Trophoblast cell (in vitro differentiated cells and primary cell): ENCODE results near the gene NRDE2.

Experiments used
- DNase-seq, 2 donors: peaks; one replicate each; pipeline ENCODE4 v3.0.0-alpha.2; 2016
- H2AFZ ChIP-seq: 2 replicates; pipeline ENCODE4 v1.6.1; 2013; ENCODE audit warnings: low read length, moderate library complexity, mild to moderate bottlenecking; ENCODE audit not compliant: insufficient read depth, poor library complexity
- H2AK5ac ChIP-seq: 2 replicates; pipeline ENCODE4 v1.6.1; 2013; ENCODE audit warnings: mild to moderate bottlenecking, low read length
- H2BK120ac ChIP-seq: 2 replicates; pipeline ENCODE4 v1.6.1; 2013; ENCODE audit warnings: low read length, mild to moderate bottlenecking, moderate library complexity; ENCODE audit not compliant: insufficient read depth, poor library complexity
- H2BK12ac ChIP-seq: 2 replicates; pipeline ENCODE4 v1.6.1; 2013; ENCODE audit warnings: mild to moderate bottlenecking, low read length, moderate library complexity
- H2BK5ac ChIP-seq: 2 replicates; pipeline ENCODE4 v1.6.1; 2013; ENCODE audit warnings: low read length, low read depth, moderate library complexity, mild to moderate bottlenecking; ENCODE audit not compliant: poor library complexity
- H3K14ac ChIP-seq: 2 replicates; pipeline ENCODE4 v1.6.1; 2013; ENCODE audit warnings: mild to moderate bottlenecking, low read length
- H3K18ac ChIP-seq: 2 replicates; pipeline ENCODE4 v1.6.1; 2013; ENCODE audit warnings: mild to moderate bottlenecking, low read length
- H3K23ac ChIP-seq: 2 replicates; pipeline ENCODE4 v1.6.1; 2013; ENCODE audit warnings: low read length
- H3K27ac ChIP-seq: 2 replicates; pipeline ENCODE4 v1.5.1; 2013; ENCODE audit warnings: low read depth, mild to moderate bottlenecking, inconsistent platforms, low read length, moderate library complexity
- H3K27me3 ChIP-seq: 2 replicates; pipeline ENCODE4 v1.6.1; 2013; ENCODE audit warnings: inconsistent platforms, mild to moderate bottlenecking, low read length, moderate library complexity; ENCODE audit not compliant: insufficient read depth
- H3K36me3 ChIP-seq, 2 experiments: 1 replicate in 1 of 2; 2 replicates in 1 of 2; pipeline ENCODE4 v1.6.1; 2013; ENCODE audit warnings: low read length in 2 of 2, mild to moderate bottlenecking in 2 of 2, moderate library complexity in 1 of 2; ENCODE audit not compliant: insufficient read depth in 2 of 2, control insufficient read depth in 1 of 2
- H3K4ac ChIP-seq: 2 replicates; pipeline ENCODE4 v1.6.1; 2013; ENCODE audit warnings: low read depth, mild to moderate bottlenecking, low read length, moderate library complexity
- H3K4me1 ChIP-seq, 2 experiments: 1 replicate in 1 of 2; 2 replicates in 1 of 2; pipeline ENCODE4 v1.6.1; 2013; ENCODE audit warnings: low read length in 2 of 2, mild to moderate bottlenecking in 2 of 2, moderate library complexity in 1 of 2; ENCODE audit not compliant: insufficient read depth in 2 of 2, control insufficient read depth in 1 of 2
- H3K4me2 ChIP-seq: 2 replicates; pipeline ENCODE4 v1.6.1; 2013; ENCODE audit warnings: inconsistent platforms, mild to moderate bottlenecking, low read length, moderate library complexity
- H3K4me3 ChIP-seq: 2 replicates; pipeline ENCODE4 v1.5.1; 2013; ENCODE audit warnings: mild to moderate bottlenecking, low read depth, low read length, inconsistent platforms
- H3K79me1 ChIP-seq: one replicate; pipeline ENCODE4 v1.6.1; 2013; ENCODE audit warnings: low read length
- H3K79me2 ChIP-seq: 2 replicates; pipeline ENCODE4 v1.6.1; 2013; ENCODE audit warnings: low read length, mild to moderate bottlenecking; ENCODE audit not compliant: control insufficient read depth, insufficient read depth, poor library complexity
- H3K9ac ChIP-seq: 2 replicates; pipeline ENCODE4 v1.6.1; 2013; ENCODE audit warnings: mild to moderate bottlenecking, low read length
- H3K9me3 ChIP-seq: 2 replicates; pipeline ENCODE4 v1.6.1; 2013; ENCODE audit warnings: low read depth, mild to moderate bottlenecking, control low read depth, inconsistent platforms, low read length; ENCODE audit not compliant: insufficient read depth
- H4K12ac ChIP-seq: 2 replicates; pipeline ENCODE4 v1.6.1; 2013; ENCODE audit warnings: low read depth, mild to moderate bottlenecking, low read length, moderate library complexity
- H4K8ac ChIP-seq: 2 replicates; pipeline ENCODE4 v1.6.1; 2013; ENCODE audit warnings: low read depth, mild to moderate bottlenecking, low read length, moderate library complexity
- H4K91ac ChIP-seq: one replicate; pipeline ENCODE4 v1.6.1; 2013; ENCODE audit warnings: low read depth, mild to moderate bottlenecking, low read length, moderate library complexity
- WGBS: extraction: QIAGEN DNeasy Blood & Tissue Kit; methylation state at CpG from one replicate; pipeline ENCODE4 v1.1.7; 2013; ENCODE audit warnings: missing lambda C conversion rate; ENCODE audit not compliant: insufficient read length, insufficient coverage; ENCODE audit errors: extremely low coverage; 5-methylcytosine and 5-hydroxymethylcytosine counted together

The NRDE2 gene

GRCh38 chr14:90375934-90376333 lies 44.2 kb upstream of the NRDE2 start:
- H4K8ac ChIP-seq, result no peak overlapping the region
- H2BK120ac ChIP-seq, result no peak overlapping the region
- H3K79me2 ChIP-seq, result no peaks in the 10 kb centered on the region
- H3K4me3 ChIP-seq, result no peak overlapping the region
- H4K12ac ChIP-seq, result no peak overlapping the region
- DNase-seq, result peak in 1 of 2 donors; percentile 48
- no peak overlapping the region for H2AFZ ChIP-seq
- H3K4me1 ChIP-seq, result no peaks in the 10 kb centered on the region
- no peaks in the 10 kb centered on the region for H3K9me3 ChIP-seq
- H3K14ac ChIP-seq, result no peak overlapping the region
- no peaks in the 10 kb centered on the region for H3K36me3 ChIP-seq
- no peak overlapping the region for H3K18ac ChIP-seq
- H4K91ac ChIP-seq, result no peak overlapping the region
- H3K79me1 ChIP-seq, result no peaks in the 10 kb centered on the region
- H3K4me2 ChIP-seq, result no peak overlapping the region
- H3K27me3 ChIP-seq, result no peaks in the 10 kb centered on the region
- H3K23ac ChIP-seq, result no peak overlapping the region
- H3K9ac ChIP-seq, result no peak overlapping the region
- WGBS, result no CpG with 5 or more reads among the region's 4 CpGs
- no peak overlapping the region for H2BK12ac ChIP-seq
- no peak overlapping the region for H3K27ac ChIP-seq
- H2AK5ac ChIP-seq, result no peak overlapping the region
- H3K4ac ChIP-seq, result no peak overlapping the region
- no peak overlapping the region for H2BK5ac ChIP-seq

GRCh38 chr14:90374813-90375212 lies 43.1 kb upstream of the NRDE2 start:
- H3K9ac ChIP-seq, result no peak overlapping the region
- H3K27me3 ChIP-seq, result no peaks in the 10 kb centered on the region

GRCh38 chr14:90373887-90374286 lies 42.1 kb upstream of the NRDE2 start:
- Histone ChIP-seq H4K12ac (no peak overlapping the region), H3K18ac (no peak overlapping the region), H3K4me1 (no peaks in the 10 kb centered on the region), H2BK12ac (no peak overlapping the region), H3K36me3 (no peaks in the 10 kb centered on the region), H3K4me3 (no peak overlapping the region), H4K8ac (no peak overlapping the region), H3K9ac (no peak overlapping the region), H2AFZ (no peak overlapping the region), H2BK120ac (no peak overlapping the region), H3K79me2 (no peaks in the 10 kb centered on the region), H3K4me2 (no peak overlapping the region), H3K14ac (no peak overlapping the region), H2AK5ac (no peak overlapping the region), H3K27me3 (no peaks in the 10 kb centered on the region), H3K4ac (no peak overlapping the region), H2BK5ac (no peak overlapping the region), H4K91ac (no peak overlapping the region), H3K79me1 (no peaks in the 10 kb centered on the region), H3K9me3 (no peaks in the 10 kb centered on the region), H3K27ac (no peak overlapping the region), H3K23ac (no peak overlapping the region)
- DNase-seq, result no peak
- no CpG with 5 or more reads among the region's 6 CpGs for WGBS

More at GRCh38 chr14:90374813-90375212, 43.1 kb upstream of the NRDE2 start:
- no peak overlapping the region for H2BK12ac ChIP-seq
- H4K91ac ChIP-seq, result no peak overlapping the region
- H2BK5ac ChIP-seq, result no peak overlapping the region
- no peaks in the 10 kb centered on the region for H3K79me1 ChIP-seq
- no peak overlapping the region for H3K18ac ChIP-seq
- H3K36me3 ChIP-seq, result no peaks in the 10 kb centered on the region
- H3K4ac ChIP-seq, result no peak overlapping the region
- H2AK5ac ChIP-seq, result no peak overlapping the region
- H3K4me1 ChIP-seq, result no peaks in the 10 kb centered on the region
- H3K4me3 ChIP-seq, result no peak overlapping the region
- no peak for DNase-seq
- no peak overlapping the region for H3K23ac ChIP-seq
- H3K14ac ChIP-seq, result no peak overlapping the region
- H4K8ac ChIP-seq, result no peak overlapping the region
- no peaks in the 10 kb centered on the region for H3K9me3 ChIP-seq
- no peak overlapping the region for H4K12ac ChIP-seq
- H3K79me2 ChIP-seq, result no peaks in the 10 kb centered on the region
- H2AFZ ChIP-seq, result no peak overlapping the region
- H3K27ac ChIP-seq, result no peak overlapping the region
- no peak overlapping the region for H3K4me2 ChIP-seq
- H2BK120ac ChIP-seq, result no peak overlapping the region
- no CpG with 5 or more reads among the region's 4 CpGs for WGBS

GRCh38 chr14:90368946-90369721 lies 37.4 kb upstream of the NRDE2 start:
- Histone ChIP-seq H3K9me3 (no peaks in the 10 kb centered on the region), H3K18ac (no peak overlapping the region), H4K8ac (no peak overlapping the region), H3K4me1 (no peaks in the 10 kb centered on the region), H3K4ac (no peak overlapping the region), H3K9ac (no peak overlapping the region), H2BK12ac (no peak overlapping the region), H2BK5ac (no peak overlapping the region), H4K12ac (no peak overlapping the region), H4K91ac (no peak overlapping the region), H3K4me2 (no peak overlapping the region), H3K27me3 (no peaks in the 10 kb centered on the region), H3K14ac (no peak overlapping the region), H3K79me1 (no peaks in the 10 kb centered on the region), H3K23ac (no peak overlapping the region), H2AK5ac (no peak overlapping the region), H3K4me3 (no peak overlapping the region), H3K79me2 (no peaks in the 10 kb centered on the region), H2AFZ (no peak overlapping the region), H2BK120ac (no peak overlapping the region), H3K36me3 (no peaks in the 10 kb centered on the region), H3K27ac (no peak overlapping the region)
- no CpG with 5 or more reads among the region's 1 CpG for WGBS
- DNase-seq, result no peak
